GM18951 (cell line): ENCODE measurements around the gene YPEL3.
"Not testable (repeated sequence)": the region's sequence is repeated elsewhere in the genome, so short reads cannot be mapped to it uniquely, and the experiment has no call there.

Experiments
- POLR2A ChIP-seq: IDR thresholded peaks from 4 replicates; pipeline ENCODE4 v1.6.1; 2011; ENCODE audit warnings: mild to moderate bottlenecking; ENCODE audit not compliant: insufficient read length, insufficient read depth; ENCODE audit errors: extremely low read depth
- in situ Hi-C: fragments of 300-500 bp; cut with MboI; formaldehyde crosslinking; loops from one replicate; pipeline ENCODE4 v1.12.0; 2022; ENCODE audit warnings: low sequenced_read_pairs, mixed read lengths, inconsistent platforms; ENCODE audit not compliant: unreplicated experiment

Gene YPEL3

GRCh38 chr16:30127993-30128392 is 32.0 kb upstream of the YPEL3 start:
- in situ Hi-C loops = no loop called here
- TF ChIP-seq POLR2A = no peak

- in situ Hi-C loops = not testable (repeated sequence)
These were observed 29.7 kb upstream of the YPEL3 start for GRCh38 chr16:30125690-30126089.

- TF ChIP-seq POLR2A = no peak
- in situ Hi-C loops = loop anchor here (25.0 kb wide), 1 partner anchor 663 kb away; the partner anchor contains the start of genes BOLA2, SLX1B and SULT1A4
These were observed 29.0 kb upstream of the YPEL3 start for GRCh38 chr16:30124985-30125379.

GRCh38 chr16:30122604-30123160 is 26.7 kb upstream of the YPEL3 start:
- TF ChIP-seq POLR2A = no peak
- in situ Hi-C loops = loop anchor here (25.0 kb wide), 1 partner anchor 660 kb away; the partner anchor contains the start of genes BOLA2, SLX1B and SULT1A4

- in situ Hi-C loops = loop anchor here (25.0 kb wide), 1 partner anchor 660 kb away; the partner anchor contains the start of genes BOLA2, SLX1B and SULT1A4
- TF ChIP-seq POLR2A = no peak
These were observed 25.9 kb upstream of the YPEL3 start for GRCh38 chr16:30121741-30122571.

- no peak for TF ChIP-seq POLR2A
- in situ Hi-C loops = loop anchor here (25.0 kb wide), 1 partner anchor 658 kb away; the partner anchor contains the start of genes BOLA2, SLX1B and SULT1A4
These were observed 24.5 kb upstream of the YPEL3 start for GRCh38 chr16:30120340-30121105.

- no peak for TF ChIP-seq POLR2A
- in situ Hi-C loops = loop anchor here (25.0 kb wide), 1 partner anchor 657 kb away; the partner anchor contains the start of genes BOLA2, SLX1B and SULT1A4
These were observed 23.4 kb upstream of the YPEL3 start for GRCh38 chr16:30119428-30119827.

- in situ Hi-C loops = loop anchor here (25.0 kb wide), 1 partner anchor 655 kb away; the partner anchor contains the start of genes BOLA2, SLX1B and SULT1A4
- TF ChIP-seq POLR2A = no peak
These were observed 21.8 kb upstream of the YPEL3 start for GRCh38 chr16:30117768-30118167.

GRCh38 chr16:30116291-30117207 is 20.5 kb upstream of the YPEL3 start:
- in situ Hi-C loops = loop anchor here (25.0 kb wide), 1 partner anchor 654 kb away; the partner anchor contains the start of genes BOLA2, SLX1B and SULT1A4
- no peak for TF ChIP-seq POLR2A

- in situ Hi-C loops = loop anchor here (25.0 kb wide), 1 partner anchor 653 kb away; the partner anchor contains the start of genes BOLA2, SLX1B and SULT1A4
- no peak for TF ChIP-seq POLR2A
These were observed 19.2 kb upstream of the YPEL3 start for GRCh38 chr16:30115238-30115637.

GRCh38 chr16:30114833-30115232 is 18.8 kb upstream of the YPEL3 start:
- in situ Hi-C loops = loop anchor here (25.0 kb wide), 1 partner anchor 653 kb away; the partner anchor contains the start of genes BOLA2, SLX1B and SULT1A4

- in situ Hi-C loops = loop anchor here (25.0 kb wide), 1 partner anchor 652 kb away; the partner anchor contains the start of genes BOLA2, SLX1B and SULT1A4
- no peak for TF ChIP-seq POLR2A
These were observed 18.4 kb upstream of the YPEL3 start for GRCh38 chr16:30114411-30114810.
